ENCODE data around the gene PTPRG. TPM values are rescaled to one million over a fixed set of nuclear protein-coding genes. Genes with fewer than 3 reads are reported as not detected.

The PTPRG gene
- polyA plus RNA-seq, 1 donor (not counting 4 experiments of a cell fraction or from before 2014, with no cell fraction given): 12.1 TPM

- Histone ChIP-seq H3K9me1 (ENCODE audit: control insufficient read depth, extremely low read depth, insufficient read depth, low read length) (no peaks in the 10 kb centered on the region), H3K36me3 (ENCODE audit: control insufficient read depth in 2 of 2, extremely low read depth in 1 of 2, insufficient read depth in 2 of 2, low read length in 2 of 2) (no peaks in the 10 kb centered on the region), H3K27me3 (ENCODE audit: control insufficient read depth, extremely low read depth, insufficient read depth, low read length) (no peaks in the 10 kb centered on the region), H3K4me2 (ENCODE audit: control insufficient read depth, extremely low read depth, insufficient read depth, low read depth, low read length) (no peak overlapping the region), H3K4me3 (ENCODE audit: control insufficient read depth in 2 of 3, extremely low read depth in 1 of 3, insufficient read depth in 2 of 3, low read depth in 1 of 3, low read length in 3 of 3) (no peak overlapping the region), H4K20me1 (ENCODE audit: control insufficient read depth, extremely low read depth, insufficient read depth, low read length) (no peaks in the 10 kb centered on the region), H3K4me1 (ENCODE audit: control insufficient read depth, extremely low read depth, insufficient read depth, low read length) (peaks cover 5% of the 10 kb centered on the region), H3K79me2 (ENCODE audit: control insufficient read depth, insufficient read depth, low read length) (no peaks in the 10 kb centered on the region), H3K9ac (ENCODE audit: control insufficient read depth, extremely low read depth, insufficient read depth, low read length) (no peak overlapping the region), H2AFZ (ENCODE audit: control insufficient read depth, low read length) (no peak overlapping the region), H3K27ac (ENCODE audit: control insufficient read depth, insufficient read depth, low read length) (no peak overlapping the region), H3K9me3 (ENCODE audit: control insufficient read depth, low read depth, low read length) (no peaks in the 10 kb centered on the region)
- DNase-seq (ENCODE audit: low read depth, low spot score) (no peak), FAIRE-seq (no peak)
- dilution Hi-C loops (cut with MboI; ENCODE audit: extremely low pct_ligation_motif_present, low sequenced_read_pairs): no loop called here
- TF ChIP-seq CTCF (optimal IDR thresholded peaks at IDR 0.05 in 1 of 3, IDR thresholded peaks at IDR 0.05 in 1 of 3, conservative IDR thresholded peaks at IDR 0.05 in 1 of 3; ENCODE audit: extremely low read depth in 1 of 3, insufficient read depth in 2 of 3, low read length in 3 of 3): no peak
Observed at GRCh38 chr3:61915296-61915695, 353.9 kb downstream of the PTPRG start.

GRCh38 chr3:61919371-61919770 is 358.0 kb downstream of the PTPRG start:
- H3K79me2 ChIP-seq (ENCODE audit: control insufficient read depth, insufficient read depth, low read length): no peaks in the 10 kb centered on the region
- no peaks in the 10 kb centered on the region for H3K9me1 ChIP-seq (ENCODE audit: control insufficient read depth, extremely low read depth, insufficient read depth, low read length)
- no peak for DNase-seq (ENCODE audit: low read depth, low spot score)
- H3K36me3 ChIP-seq (ENCODE audit: control insufficient read depth in 2 of 2, extremely low read depth in 1 of 2, insufficient read depth in 2 of 2, low read length in 2 of 2): no peaks in the 10 kb centered on the region
- no peak overlapping the region for H3K9ac ChIP-seq (ENCODE audit: control insufficient read depth, extremely low read depth, insufficient read depth, low read length)
- peak in 1 of 3 experiments; percentile 8 for TF ChIP-seq CTCF (optimal IDR thresholded peaks at IDR 0.05 in 1 of 3, IDR thresholded peaks at IDR 0.05 in 1 of 3, conservative IDR thresholded peaks at IDR 0.05 in 1 of 3; ENCODE audit: extremely low read depth in 1 of 3, insufficient read depth in 2 of 3, low read length in 3 of 3)
- no peak for TF ChIP-seq EZH2 (IDR thresholded peaks at IDR 0.05; ENCODE audit: low read length)
- H4K20me1 ChIP-seq (ENCODE audit: control insufficient read depth, extremely low read depth, insufficient read depth, low read length): no peaks in the 10 kb centered on the region
- no peaks in the 10 kb centered on the region for H3K27me3 ChIP-seq (ENCODE audit: control insufficient read depth, extremely low read depth, insufficient read depth, low read length)
- H3K4me3 ChIP-seq (ENCODE audit: control insufficient read depth in 2 of 3, extremely low read depth in 1 of 3, insufficient read depth in 2 of 3, low read depth in 1 of 3, low read length in 3 of 3): no peak overlapping the region
- no peak overlapping the region for H3K4me2 ChIP-seq (ENCODE audit: control insufficient read depth, extremely low read depth, insufficient read depth, low read depth, low read length)
- dilution Hi-C loops (cut with MboI; ENCODE audit: extremely low pct_ligation_motif_present, low sequenced_read_pairs): no loop called here
- peaks cover 5% of the 10 kb centered on the region for H3K4me1 ChIP-seq (ENCODE audit: control insufficient read depth, extremely low read depth, insufficient read depth, low read length)
- peak; percentile 26 for FAIRE-seq
- H3K27ac ChIP-seq (ENCODE audit: control insufficient read depth, insufficient read depth, low read length): no peak overlapping the region
- no peaks in the 10 kb centered on the region for H3K9me3 ChIP-seq (ENCODE audit: control insufficient read depth, low read depth, low read length)
- no peak overlapping the region for H2AFZ ChIP-seq (ENCODE audit: control insufficient read depth, low read length)

All from keratinocyte (primary cell).